MM.1S (cell line): Measurements from ENCODE around the gene KCND3.
A peak's percentile ranks its signal among the peaks of the same experiment; 100 is the strongest.

Experiments
- DNase-seq: peaks from one replicate; pipeline ENCODE4 v3.0.0-alpha.2; 2015
- H2AFZ ChIP-seq: fragments of 300-600 bp; sonication (generic); 2 replicates; pipeline ENCODE4 v1.6.0; 2016; ENCODE audit warnings: antibody characterized with exemption, low read length
- H3F3A ChIP-seq: fragments of 300-600 bp; sonication (generic); 2 replicates; pipeline ENCODE4 v1.6.1; 2016; ENCODE audit warnings: mild to moderate bottlenecking, antibody characterized with exemption, low read length, moderate library complexity, mixed read lengths; ENCODE audit not compliant: insufficient read depth
- H3K27ac ChIP-seq: fragments of 300-600 bp; sonication (generic); 2 replicates; pipeline ENCODE4 v1.5.1; 2016; ENCODE audit warnings: mild to moderate bottlenecking, low read length
- H3K27me3 ChIP-seq: fragments of 300-600 bp; sonication (generic); replicated peaks from 2 replicates; pipeline ENCODE4 v1.6.0; 2016; ENCODE audit warnings: low read length; ENCODE audit not compliant: insufficient read depth
- H3K36me3 ChIP-seq: fragments of 300-600 bp; sonication (generic); replicated peaks from 2 replicates; pipeline ENCODE4 v1.6.1; 2016; ENCODE audit warnings: mild to moderate bottlenecking, low read length, mixed read lengths; ENCODE audit not compliant: insufficient read depth
- H3K4me1 ChIP-seq: fragments of 300-600 bp; sonication (generic); 2 replicates; pipeline ENCODE4 v1.6.1; 2016; ENCODE audit warnings: low read length, mixed read lengths
- H3K4me2 ChIP-seq: fragments of 300-600 bp; sonication (generic); 2 replicates; pipeline ENCODE4 v1.6.0; 2016; ENCODE audit warnings: low read depth, low read length
- H3K4me3 ChIP-seq: fragments of 300-600 bp; sonication (generic); 2 replicates; pipeline ENCODE4 v1.5.1; 2016; ENCODE audit warnings: low read length, mixed read lengths
- H3K79me2 ChIP-seq: fragments of 300-600 bp; sonication (generic); 2 replicates; pipeline ENCODE4 v1.6.1; 2016; ENCODE audit warnings: mixed run types, low read length, mixed read lengths
- H3K9ac ChIP-seq: fragments of 300-600 bp; sonication (generic); 2 replicates; pipeline ENCODE4 v1.6.1; 2016; ENCODE audit warnings: low read length, mixed read lengths
- H3K9me2 ChIP-seq: fragments of 300-600 bp; sonication (generic); replicated peaks from 2 replicates; pipeline ENCODE4 v1.6.1; 2016; ENCODE audit warnings: mild to moderate bottlenecking, low read length, mixed read lengths; ENCODE audit not compliant: insufficient read depth
- H3K9me3 ChIP-seq: fragments of 300-600 bp; sonication (generic); replicated peaks from 2 replicates; pipeline ENCODE4 v1.6.1; 2016; ENCODE audit warnings: mild to moderate bottlenecking, low read length, mixed read lengths; ENCODE audit not compliant: insufficient read depth
- H4K20me1 ChIP-seq: fragments of 300-600 bp; sonication (generic); 2 replicates; pipeline ENCODE4 v1.6.1; 2016; ENCODE audit warnings: mild to moderate bottlenecking, low read length, moderate library complexity, mixed read lengths; ENCODE audit not compliant: insufficient read depth
- EZH2 ChIP-seq: fragments of 300-600 bp; sonication (generic); optimal IDR thresholded peaks from 2 replicates; pipeline ENCODE3; 2017; ENCODE audit warnings: low read depth, mild to moderate bottlenecking, antibody characterized with exemption, low read length, mixed read lengths
- EZH2phosphoT487 ChIP-seq: fragments of 300-600 bp; sonication (generic); IDR thresholded peaks from 2 replicates; pipeline ENCODE4 v1.6.1; 2018; ENCODE audit warnings: antibody characterized with exemption, low read length
- TF ChIP-seq, protein P1 (sequence below): fragments of 300-600 bp; sonication (generic); IDR thresholded peaks from 2 replicates; pipeline ENCODE4 v1.5.1; 2016; ENCODE audit warnings: antibody characterized with exemption, low read length, mixed read lengths

Gene KCND3

DNA sequence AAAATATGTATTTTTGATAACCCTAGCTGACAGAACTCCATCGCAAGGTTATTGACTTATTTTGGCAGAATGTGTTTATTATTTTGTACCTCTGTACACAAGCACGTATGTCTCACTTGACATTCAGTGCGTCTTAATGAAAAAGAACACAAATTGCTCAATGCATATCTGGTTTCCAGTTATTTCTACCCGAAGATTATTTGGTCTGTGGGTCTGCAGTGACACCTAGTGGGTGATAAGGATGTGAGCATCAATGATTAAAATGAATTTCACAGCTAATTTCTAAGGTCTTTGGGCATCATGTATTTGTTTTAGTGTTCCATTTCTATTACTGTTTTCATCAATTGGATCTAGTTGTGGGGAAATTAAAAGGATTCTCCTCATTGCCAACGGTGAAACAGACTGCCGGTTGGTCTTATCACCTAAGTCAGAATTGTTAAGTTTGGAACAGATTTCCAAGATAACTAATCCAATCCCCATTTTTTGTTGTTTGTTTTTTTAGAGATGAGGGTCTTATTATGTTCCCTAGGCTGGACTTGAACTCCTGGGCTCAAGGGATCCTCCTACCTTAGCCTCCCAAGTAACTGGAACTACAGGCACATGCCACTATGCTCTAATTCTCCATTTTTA is 219.8 kb downstream of the KCND3 start:
- no peak overlapping the region for H3K4me2 ChIP-seq
- TF ChIP-seq EZH2 (no peak), EZH2phosphoT487 (no peak)
- TF ChIP-seq, protein P1, sequence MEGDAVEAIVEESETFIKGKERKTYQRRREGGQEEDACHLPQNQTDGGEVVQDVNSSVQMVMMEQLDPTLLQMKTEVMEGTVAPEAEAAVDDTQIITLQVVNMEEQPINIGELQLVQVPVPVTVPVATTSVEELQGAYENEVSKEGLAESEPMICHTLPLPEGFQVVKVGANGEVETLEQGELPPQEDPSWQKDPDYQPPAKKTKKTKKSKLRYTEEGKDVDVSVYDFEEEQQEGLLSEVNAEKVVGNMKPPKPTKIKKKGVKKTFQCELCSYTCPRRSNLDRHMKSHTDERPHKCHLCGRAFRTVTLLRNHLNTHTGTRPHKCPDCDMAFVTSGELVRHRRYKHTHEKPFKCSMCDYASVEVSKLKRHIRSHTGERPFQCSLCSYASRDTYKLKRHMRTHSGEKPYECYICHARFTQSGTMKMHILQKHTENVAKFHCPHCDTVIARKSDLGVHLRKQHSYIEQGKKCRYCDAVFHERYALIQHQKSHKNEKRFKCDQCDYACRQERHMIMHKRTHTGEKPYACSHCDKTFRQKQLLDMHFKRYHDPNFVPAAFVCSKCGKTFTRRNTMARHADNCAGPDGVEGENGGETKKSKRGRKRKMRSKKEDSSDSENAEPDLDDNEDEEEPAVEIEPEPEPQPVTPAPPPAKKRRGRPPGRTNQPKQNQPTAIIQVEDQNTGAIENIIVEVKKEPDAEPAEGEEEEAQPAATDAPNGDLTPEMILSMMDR = peak; percentile 63
- no peaks in the 10 kb centered on the region for H3K27me3 ChIP-seq
- no peaks in the 10 kb centered on the region for H3K9me2 ChIP-seq
- H3K4me3 ChIP-seq = no peak overlapping the region
- H2AFZ ChIP-seq = no peak overlapping the region
- H3K36me3 ChIP-seq = no peaks in the 10 kb centered on the region
- no peak overlapping the region for H3K9ac ChIP-seq
- H3K79me2 ChIP-seq = no peaks in the 10 kb centered on the region
- no peaks in the 10 kb centered on the region for H3F3A ChIP-seq
- no peaks in the 10 kb centered on the region for H4K20me1 ChIP-seq
- no peaks in the 10 kb centered on the region for H3K4me1 ChIP-seq
- H3K27ac ChIP-seq = no peak overlapping the region
- peak; percentile 41 for DNase-seq
- H3K9me3 ChIP-seq = no peaks in the 10 kb centered on the region

DNA sequence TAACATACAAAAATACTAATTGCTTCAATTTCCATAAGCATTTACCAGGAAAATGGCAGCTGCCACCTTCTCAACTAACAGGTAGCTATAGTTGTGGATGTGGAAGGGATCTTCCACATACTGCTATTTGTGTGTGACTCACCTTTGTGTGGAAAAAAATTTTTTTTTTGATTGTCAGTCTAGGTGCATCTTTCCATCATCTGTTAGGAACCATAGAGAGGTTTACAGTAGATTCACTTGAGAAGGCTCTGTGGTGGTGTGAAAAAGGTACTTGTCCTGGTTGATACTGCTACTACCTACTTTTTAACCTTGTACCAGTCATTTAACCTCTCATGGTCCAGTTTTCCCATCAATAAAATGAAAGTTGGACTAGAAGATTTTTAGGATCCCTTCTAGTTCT is 220.8 kb downstream of the KCND3 start:
- Histone ChIP-seq H2AFZ (no peak overlapping the region), H3K9ac (no peak overlapping the region), H3K27me3 (no peaks in the 10 kb centered on the region), H3K79me2 (no peaks in the 10 kb centered on the region), H3F3A (no peaks in the 10 kb centered on the region), H3K36me3 (no peaks in the 10 kb centered on the region), H4K20me1 (no peaks in the 10 kb centered on the region), H3K27ac (no peak overlapping the region), H3K4me1 (no peaks in the 10 kb centered on the region), H3K9me2 (no peaks in the 10 kb centered on the region), H3K9me3 (no peaks in the 10 kb centered on the region), H3K4me2 (no peak overlapping the region), H3K4me3 (no peak overlapping the region)
- DNase-seq = no peak
- TF ChIP-seq EZH2phosphoT487 (no peak), EZH2 (no peak)
- TF ChIP-seq, protein P1 = no peak

DNA sequence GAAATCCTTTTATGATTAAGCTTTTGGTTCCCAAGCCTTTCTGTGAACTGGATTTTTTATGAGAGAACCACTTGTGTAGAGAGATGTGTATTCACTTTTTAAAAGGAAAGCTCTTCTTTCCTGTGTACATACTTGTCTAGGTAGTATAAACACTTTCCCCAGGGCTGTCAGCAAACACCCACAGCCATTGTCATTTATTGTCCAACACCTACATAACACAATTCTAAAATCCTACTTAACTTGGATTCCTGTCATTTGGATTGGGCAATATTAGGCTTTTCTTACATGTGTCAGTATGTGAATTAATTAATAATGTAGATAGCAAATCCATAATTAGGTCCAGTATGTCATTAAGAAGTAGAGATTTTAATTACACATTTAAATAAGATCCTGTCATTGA is 221.4 kb downstream of the KCND3 start:
- H3K9me2 ChIP-seq = no peaks in the 10 kb centered on the region
- no peak overlapping the region for H3K4me2 ChIP-seq
- DNase-seq = no peak
- TF ChIP-seq, protein P1 = no peak
- TF ChIP-seq EZH2phosphoT487 = no peak
- no peak for TF ChIP-seq EZH2
- H3K4me3 ChIP-seq = no peak overlapping the region
- no peaks in the 10 kb centered on the region for H4K20me1 ChIP-seq
- H3F3A ChIP-seq = no peaks in the 10 kb centered on the region
- no peaks in the 10 kb centered on the region for H3K79me2 ChIP-seq
- H3K9ac ChIP-seq = no peak overlapping the region
- no peak overlapping the region for H2AFZ ChIP-seq
- H3K27me3 ChIP-seq = no peaks in the 10 kb centered on the region
- no peaks in the 10 kb centered on the region for H3K9me3 ChIP-seq
- H3K4me1 ChIP-seq = no peaks in the 10 kb centered on the region
- H3K36me3 ChIP-seq = no peaks in the 10 kb centered on the region
- H3K27ac ChIP-seq = no peak overlapping the region
